Kidney tubule cell (primary cell): Measurements from ENCODE around the gene WDR5B.

Experiments
- DNase-seq: peaks from one replicate; pipeline ENCODE4 v3.0.0-alpha.2; 2018; ENCODE audit warnings: low spot score

The WDR5B gene

DNA sequence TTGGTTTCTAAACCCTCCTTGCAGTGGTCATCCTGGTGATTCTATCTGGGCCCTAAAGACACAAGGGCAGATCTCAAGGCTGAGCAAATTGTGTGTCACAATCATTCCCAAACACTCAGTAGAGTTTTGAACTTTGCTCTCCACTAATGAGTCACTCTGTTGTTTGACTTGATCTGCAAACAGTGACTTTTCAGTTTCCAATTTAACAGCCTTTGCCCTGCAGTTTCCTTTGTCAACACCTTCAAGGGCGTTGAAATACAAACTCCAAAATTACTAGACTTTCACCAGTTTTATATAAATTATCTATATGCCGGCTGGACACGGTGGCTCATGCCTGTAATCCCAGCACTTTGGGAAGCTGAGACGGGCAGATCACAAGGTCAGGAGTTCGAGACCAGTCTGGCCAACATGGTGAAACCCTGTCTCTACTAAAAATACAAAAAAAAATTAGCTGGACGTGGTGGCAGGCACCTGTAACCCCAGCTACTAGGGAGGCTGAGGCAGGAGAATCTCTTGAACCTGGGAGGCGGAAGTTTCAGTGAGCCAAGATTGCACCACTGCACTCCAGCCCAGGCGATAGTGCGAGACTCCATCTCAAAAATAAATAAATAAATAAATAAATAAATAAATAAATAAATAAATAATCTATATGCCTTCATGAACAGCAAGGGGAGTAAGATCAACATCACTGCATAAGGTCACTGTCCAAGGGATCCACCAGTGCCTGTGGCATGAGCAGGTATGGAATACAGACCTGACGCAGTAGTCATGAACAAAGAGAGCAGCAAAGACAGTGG lies 50.1 kb downstream of the WDR5B start:
- DNase-seq = peak; percentile 85

DNA sequence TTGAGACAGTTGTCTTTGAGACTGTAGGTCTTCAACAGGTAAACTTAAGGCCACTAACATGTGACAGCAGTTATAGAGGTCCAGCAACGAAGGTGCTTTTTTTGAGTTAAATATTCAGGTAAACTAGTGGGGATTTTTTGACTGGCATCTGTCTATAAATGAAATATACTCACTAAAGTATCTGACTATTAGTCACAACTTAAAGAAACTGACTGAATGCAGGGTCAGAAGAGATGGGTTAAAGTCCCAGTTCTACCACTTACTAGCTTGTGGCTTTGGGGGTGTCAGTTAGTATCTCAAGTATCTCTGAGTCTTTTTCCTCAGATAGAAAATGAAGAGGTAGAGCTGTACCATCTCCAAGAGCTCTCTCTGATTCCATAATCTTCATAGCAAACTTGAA lies 50.8 kb downstream of the WDR5B start:
- no peak for DNase-seq

DNA sequence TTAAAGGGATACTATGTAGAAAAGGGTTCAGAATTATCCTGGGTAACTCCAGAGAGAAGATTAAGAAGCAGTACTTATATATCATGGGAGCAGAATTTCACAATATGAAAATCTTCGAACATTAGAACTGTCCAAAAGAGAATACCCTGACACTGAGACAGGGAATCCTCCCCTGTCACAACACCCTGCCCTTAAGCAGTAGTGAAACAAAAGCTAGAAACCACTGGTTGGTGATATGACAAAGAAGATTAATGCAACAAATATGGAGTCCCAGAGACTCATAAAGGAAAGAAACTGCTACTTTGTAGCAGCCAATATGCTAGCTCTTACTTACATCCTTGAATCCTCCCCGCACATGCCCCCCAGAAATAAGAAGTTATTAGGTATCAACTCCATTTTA lies 51.4 kb downstream of the WDR5B start:
- DNase-seq = no peak
